ENCODE data around the gene PHKA2. TPM values are rescaled to one million over a fixed set of nuclear protein-coding genes. Genes with fewer than 3 reads are reported as not detected.

The PHKA2 gene
- polyA plus RNA-seq, 2 of the 4 experiments (the other 2 are of a cell fraction) = 16.1 to 21.2 TPM

DNA sequence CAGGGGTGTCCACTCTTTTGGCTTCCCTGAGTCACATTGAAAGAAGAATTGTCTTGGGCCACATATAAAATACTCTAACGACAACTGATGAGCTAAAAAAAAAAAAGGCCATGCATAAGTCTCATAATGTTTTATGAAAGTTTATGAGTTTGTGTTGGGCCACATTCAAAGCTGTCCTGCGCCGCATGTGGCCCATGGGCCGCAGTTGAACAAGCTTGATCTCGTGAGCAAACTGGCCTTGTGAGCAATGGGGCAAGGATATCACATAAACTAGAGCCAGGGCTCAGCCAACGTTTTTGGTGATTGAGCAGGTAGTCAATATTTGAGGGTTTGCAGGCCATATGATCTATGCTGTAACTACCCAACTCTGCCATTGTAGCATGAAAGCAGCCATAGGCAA is 44.6 kb upstream of the PHKA2 start:
- Histone ChIP-seq H3K27ac (no peak overlapping the region), H3K4me3 (no peak overlapping the region), H3K4me1 (peaks cover 8% of the 10 kb centered on the region; the same call in 1 of the 3 replicates), H3K4me2 (no peak overlapping the region), H3K9me3 (no peaks in the 10 kb centered on the region)
- 64% methylated on average over 6 of the region's 6 CpGs for WGBS (ENCODE audit: missing lambda C conversion rate)
- POLR2A ChIA-PET = no interaction called here
- peak; percentile 74 for FAIRE-seq
- TF ChIP-seq KDM5A (IDR thresholded peaks at IDR 0.05) = no peak
- no peak for TF ChIP-seq GATA3 (IDR thresholded peaks at IDR 0.05; ENCODE audit: borderline replicate concordance)
- no peak for TF ChIP-seq NFE2L2 (conservative IDR thresholded peaks at IDR 0.05; ENCODE audit: low read length)
- no peak for TF ChIP-seq CHD4 (IDR thresholded peaks at IDR 0.05; ENCODE audit: borderline replicate concordance)
- TF ChIP-seq CBX8 (IDR thresholded peaks at IDR 0.05) = no peak
- no peak for TF ChIP-seq NR3C1 (IDR thresholded peaks at IDR 0.05)
- TF ChIP-seq PHF8 (IDR thresholded peaks at IDR 0.05; ENCODE audit: borderline replicate concordance, low read depth) = no peak
- TF ChIP-seq CHD2 (IDR thresholded peaks at IDR 0.05; ENCODE audit: low read length, partially characterized antibody) = no peak
- TF ChIP-seq, protein P1, sequence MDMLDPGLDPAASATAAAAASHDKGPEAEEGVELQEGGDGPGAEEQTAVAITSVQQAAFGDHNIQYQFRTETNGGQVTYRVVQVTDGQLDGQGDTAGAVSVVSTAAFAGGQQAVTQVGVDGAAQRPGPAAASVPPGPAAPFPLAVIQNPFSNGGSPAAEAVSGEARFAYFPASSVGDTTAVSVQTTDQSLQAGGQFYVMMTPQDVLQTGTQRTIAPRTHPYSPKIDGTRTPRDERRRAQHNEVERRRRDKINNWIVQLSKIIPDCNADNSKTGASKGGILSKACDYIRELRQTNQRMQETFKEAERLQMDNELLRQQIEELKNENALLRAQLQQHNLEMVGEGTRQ (IDR thresholded peaks at IDR 0.05) = no peak
- TF ChIP-seq, protein P2, sequence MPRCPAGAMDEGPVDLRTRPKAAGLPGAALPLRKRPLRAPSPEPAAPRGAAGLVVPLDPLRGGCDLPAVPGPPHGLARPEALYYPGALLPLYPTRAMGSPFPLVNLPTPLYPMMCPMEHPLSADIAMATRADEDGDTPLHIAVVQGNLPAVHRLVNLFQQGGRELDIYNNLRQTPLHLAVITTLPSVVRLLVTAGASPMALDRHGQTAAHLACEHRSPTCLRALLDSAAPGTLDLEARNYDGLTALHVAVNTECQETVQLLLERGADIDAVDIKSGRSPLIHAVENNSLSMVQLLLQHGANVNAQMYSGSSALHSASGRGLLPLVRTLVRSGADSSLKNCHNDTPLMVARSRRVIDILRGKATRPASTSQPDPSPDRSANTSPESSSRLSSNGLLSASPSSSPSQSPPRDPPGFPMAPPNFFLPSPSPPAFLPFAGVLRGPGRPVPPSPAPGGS (IDR thresholded peaks at IDR 0.05) = no peak
- TF ChIP-seq HOXB13 (CRISPR knock-in tag; IDR thresholded peaks at IDR 0.05; ENCODE audit: low read depth) = no peak
- no peak for TF ChIP-seq JUN (IDR thresholded peaks at IDR 0.05)
- TF ChIP-seq, protein P3, sequence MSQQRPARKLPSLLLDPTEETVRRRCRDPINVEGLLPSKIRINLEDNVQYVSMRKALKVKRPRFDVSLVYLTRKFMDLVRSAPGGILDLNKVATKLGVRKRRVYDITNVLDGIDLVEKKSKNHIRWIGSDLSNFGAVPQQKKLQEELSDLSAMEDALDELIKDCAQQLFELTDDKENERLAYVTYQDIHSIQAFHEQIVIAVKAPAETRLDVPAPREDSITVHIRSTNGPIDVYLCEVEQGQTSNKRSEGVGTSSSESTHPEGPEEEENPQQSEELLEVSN (IDR thresholded peaks at IDR 0.05; ENCODE audit: borderline replicate concordance, low read depth) = no peak
- no peak for TF ChIP-seq ZFP36 (IDR thresholded peaks at IDR 0.05; ENCODE audit: borderline replicate concordance, partially characterized antibody)
- no peak for ATAC-seq
- CTCF ChIA-PET = interaction anchor here (1.0 to 3.0 kb wide), 2 partner anchors 11 to 12 kb away, joined by 4 to 12 read pairs; no protein-coding TSS in a partner anchor
- no peak for DNase-seq (ENCODE audit: low read depth in 1 of 2, low spot score in 1 of 2)

DNA sequence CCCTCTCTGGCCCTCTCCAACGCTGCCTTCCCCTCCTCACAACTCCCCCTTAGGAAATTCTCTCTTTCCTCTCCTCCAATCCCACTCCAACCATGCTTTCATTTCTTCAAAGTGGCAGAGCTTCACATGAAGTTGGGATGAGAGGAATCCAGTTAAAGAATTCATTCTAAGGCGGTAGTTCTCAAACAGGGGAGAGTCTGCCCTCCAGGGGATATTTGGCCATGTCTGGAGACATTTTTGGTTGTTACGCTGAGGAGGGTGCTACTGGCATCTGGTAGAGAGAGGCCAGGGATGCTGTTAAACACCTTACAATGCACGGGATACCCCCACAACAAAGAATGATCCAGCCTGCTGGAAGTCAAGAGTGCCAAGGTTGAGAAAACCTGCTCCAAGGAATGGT is 40.5 kb upstream of the PHKA2 start:
- no peak for FAIRE-seq
- no peak overlapping the region for H3K27ac ChIP-seq
- 72% methylated on average over 4 of the region's 4 CpGs for WGBS (ENCODE audit: missing lambda C conversion rate)
- no peak for ATAC-seq
- ChIA-PET CTCF (interaction anchor here (0.6 to 1.8 kb wide), 6 partner anchors 16 to 1348 kb away, joined by 3 to 6 read pairs (median 4); partner anchors contain the start of gene ADGRG2), POLR2A (no interaction called here)
- TF ChIP-seq RCOR1 (IDR thresholded peaks at IDR 0.05; ENCODE audit: low read depth, low read length) (no peak), GATA3 (IDR thresholded peaks at IDR 0.05; ENCODE audit: borderline replicate concordance) (no peak), RAD21 (conservative IDR thresholded peaks at IDR 0.05 in 1 of 2, IDR thresholded peaks at IDR 0.05 in 1 of 2) (no peak), HOXB13 (CRISPR knock-in tag; IDR thresholded peaks at IDR 0.05; ENCODE audit: low read depth) (no peak), CHD4 (IDR thresholded peaks at IDR 0.05; ENCODE audit: borderline replicate concordance) (no peak), MYC (IDR thresholded peaks at IDR 0.05; ENCODE audit: borderline replicate concordance, low read length) (no peak), SMC3 (IDR thresholded peaks at IDR 0.05) (no peak), NFE2L2 (conservative IDR thresholded peaks at IDR 0.05; ENCODE audit: low read length) (no peak), POLR2A (IDR thresholded peaks at IDR 0.05; ENCODE audit: low read length) (no peak)
- TF ChIP-seq, protein P3 (IDR thresholded peaks at IDR 0.05; ENCODE audit: borderline replicate concordance, low read depth) = no peak
- TF ChIP-seq, protein P4, sequence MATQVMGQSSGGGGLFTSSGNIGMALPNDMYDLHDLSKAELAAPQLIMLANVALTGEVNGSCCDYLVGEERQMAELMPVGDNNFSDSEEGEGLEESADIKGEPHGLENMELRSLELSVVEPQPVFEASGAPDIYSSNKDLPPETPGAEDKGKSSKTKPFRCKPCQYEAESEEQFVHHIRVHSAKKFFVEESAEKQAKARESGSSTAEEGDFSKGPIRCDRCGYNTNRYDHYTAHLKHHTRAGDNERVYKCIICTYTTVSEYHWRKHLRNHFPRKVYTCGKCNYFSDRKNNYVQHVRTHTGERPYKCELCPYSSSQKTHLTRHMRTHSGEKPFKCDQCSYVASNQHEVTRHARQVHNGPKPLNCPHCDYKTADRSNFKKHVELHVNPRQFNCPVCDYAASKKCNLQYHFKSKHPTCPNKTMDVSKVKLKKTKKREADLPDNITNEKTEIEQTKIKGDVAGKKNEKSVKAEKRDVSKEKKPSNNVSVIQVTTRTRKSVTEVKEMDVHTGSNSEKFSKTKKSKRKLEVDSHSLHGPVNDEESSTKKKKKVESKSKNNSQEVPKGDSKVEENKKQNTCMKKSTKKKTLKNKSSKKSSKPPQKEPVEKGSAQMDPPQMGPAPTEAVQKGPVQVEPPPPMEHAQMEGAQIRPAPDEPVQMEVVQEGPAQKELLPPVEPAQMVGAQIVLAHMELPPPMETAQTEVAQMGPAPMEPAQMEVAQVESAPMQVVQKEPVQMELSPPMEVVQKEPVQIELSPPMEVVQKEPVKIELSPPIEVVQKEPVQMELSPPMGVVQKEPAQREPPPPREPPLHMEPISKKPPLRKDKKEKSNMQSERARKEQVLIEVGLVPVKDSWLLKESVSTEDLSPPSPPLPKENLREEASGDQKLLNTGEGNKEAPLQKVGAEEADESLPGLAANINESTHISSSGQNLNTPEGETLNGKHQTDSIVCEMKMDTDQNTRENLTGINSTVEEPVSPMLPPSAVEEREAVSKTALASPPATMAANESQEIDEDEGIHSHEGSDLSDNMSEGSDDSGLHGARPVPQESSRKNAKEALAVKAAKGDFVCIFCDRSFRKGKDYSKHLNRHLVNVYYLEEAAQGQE (IDR thresholded peaks at IDR 0.05) = no peak
- no peak overlapping the region for H3K4me2 ChIP-seq
- no peak overlapping the region for H3K4me3 ChIP-seq
- no peaks in the 10 kb centered on the region for H3K4me1 ChIP-seq
- no peak for DNase-seq (ENCODE audit: low read depth in 1 of 2, low spot score in 1 of 2)
- H3K9me3 ChIP-seq = no peaks in the 10 kb centered on the region

All from A549 (cell line).